Endodermal cell (in vitro differentiated cells): ENCODE measurements around the gene TNFRSF1B. TPM values are rescaled to one million over a fixed set of nuclear protein-coding genes. Genes with fewer than 3 reads are reported as not detected.

Experiments used
- DNase-seq: peaks from one replicate; pipeline ENCODE4 v3.0.0-alpha.2; 2017
- H3K27ac ChIP-seq: 2 replicates; pipeline ENCODE4 v1.5.1; 2013; ENCODE audit warnings: mild to moderate bottlenecking, low read depth, low read length, moderate library complexity
- H3K27me3 ChIP-seq: 2 replicates; pipeline ENCODE4 v1.6.1; 2013; ENCODE audit warnings: mild to moderate bottlenecking, low read length, moderate library complexity; ENCODE audit not compliant: insufficient read depth, control insufficient read depth, poor library complexity, severe bottlenecking
- H3K36me3 ChIP-seq: 2 replicates; pipeline ENCODE4 v1.7.0; 2013; ENCODE audit warnings: mild to moderate bottlenecking, low read length, moderate library complexity; ENCODE audit not compliant: control insufficient read depth, insufficient read depth
- H3K4me1 ChIP-seq: one replicate; pipeline ENCODE4 v1.7.0; 2013; ENCODE audit warnings: low read length; ENCODE audit not compliant: control insufficient read depth, insufficient read depth
- H3K4me3 ChIP-seq: 2 replicates; pipeline ENCODE4 v1.5.1; 2013; ENCODE audit warnings: mild to moderate bottlenecking, low read length, moderate library complexity
- H3K9ac ChIP-seq: 2 replicates; pipeline ENCODE4 v1.6.1; 2013; ENCODE audit warnings: mild to moderate bottlenecking, low read length, moderate library complexity; ENCODE audit not compliant: poor library complexity, severe bottlenecking; ENCODE audit errors: extremely low read depth
- H3K9me3 ChIP-seq: 2 replicates; pipeline ENCODE4 v1.6.1; 2013; ENCODE audit warnings: mild to moderate bottlenecking, low read length, moderate library complexity; ENCODE audit not compliant: control insufficient read depth
- H3K27ac Mint-ChIP-seq: 2 replicates; pipeline ENCODE4 v1.8.0; 2020; ENCODE audit warnings: mixed read lengths
- H3K27me3 Mint-ChIP-seq: 2 replicates; pipeline ENCODE4 v1.8.0; 2021; ENCODE audit warnings: mild to moderate bottlenecking, mixed read lengths; ENCODE audit not compliant: insufficient read depth
- H3K36me3 Mint-ChIP-seq: 2 replicates; pipeline ENCODE4 v1.8.0; 2020; ENCODE audit warnings: low read depth, mixed read lengths
- H3K4me1 Mint-ChIP-seq: 2 replicates; pipeline ENCODE4 v1.8.0; 2020; ENCODE audit warnings: mixed read lengths
- H3K4me3 Mint-ChIP-seq: 2 replicates; pipeline ENCODE4 v1.8.0; 2020; ENCODE audit warnings: mild to moderate bottlenecking, moderate library complexity, mixed read lengths
- H3K9me3 Mint-ChIP-seq: 2 replicates; pipeline ENCODE4 v1.8.0; 2020; ENCODE audit warnings: mild to moderate bottlenecking, mixed read lengths
- CTCF ChIP-seq: fragments of 200-600 bp; sonication (generic); conservative IDR thresholded peaks from 2 replicates; pipeline ENCODE4 v1.5.0; 2021; ENCODE audit warnings: antibody characterized with exemption, mild to moderate bottlenecking
- WGBS, 2 experiments: methylation state at CpG; one replicate each; pipeline versions ENCODE4 v1.1.5 to v1.1.7; 2013; ENCODE audit warnings: missing lambda C conversion rate in 2 of 2, mixed read lengths in 1 of 2; ENCODE audit not compliant: insufficient coverage in 1 of 2, insufficient read length in 1 of 2; 5-methylcytosine and 5-hydroxymethylcytosine counted together
- total RNA-seq, 2 donors: library from RNA; stranded (reverse); fragmentation: NEBNext Ultra II Directional in 1 of 2; extraction: Animal tissue kit (Norgen Biotek cat#: 25700) in 1 of 2; gene quantifications; 2 replicates in 1 of 2; 3 replicates in 1 of 2; pipeline ENCODE4 v1.2.1, GENCODE V29; 2021

The TNFRSF1B gene
- total RNA-seq, 2 donors from 2014 or later = 0.24 to 0.40 TPM

GRCh38 chr1:12185918-12186678, 19.3 kb downstream of the TNFRSF1B start:
- Mint-ChIP-seq H3K27me3 (peaks cover 4% of the 10 kb centered on the region), H3K27ac (no peak overlapping the region), H3K4me3 (no peak overlapping the region), H3K36me3 (no peaks in the 10 kb centered on the region), H3K9me3 (no peaks in the 10 kb centered on the region), H3K4me1 (peaks cover 7% of the 10 kb centered on the region)
- Histone ChIP-seq H3K27ac (no peak overlapping the region), H3K4me1 (no peaks in the 10 kb centered on the region), H3K36me3 (no peaks in the 10 kb centered on the region), H3K4me3 (no peak overlapping the region), H3K27me3 (no peaks in the 10 kb centered on the region), H3K9me3 (no peaks in the 10 kb centered on the region), H3K9ac (no peak overlapping the region)
- no peak for TF ChIP-seq CTCF
- no peak for DNase-seq
- 94 to 95% methylated on average over 6 to 13 of the region's 13 CpGs for WGBS, 2 experiments

- peaks cover 4% of the 10 kb centered on the region for H3K27me3 Mint-ChIP-seq
- H3K27ac Mint-ChIP-seq = no peak overlapping the region
- H3K36me3 Mint-ChIP-seq = no peaks in the 10 kb centered on the region
- no peaks in the 10 kb centered on the region for H3K9me3 Mint-ChIP-seq
- H3K4me3 ChIP-seq = no peak overlapping the region
- H3K4me1 Mint-ChIP-seq = peaks cover 7% of the 10 kb centered on the region
- no peak overlapping the region for H3K4me3 Mint-ChIP-seq
- H3K36me3 ChIP-seq = no peaks in the 10 kb centered on the region
- H3K9ac ChIP-seq = no peak overlapping the region
- H3K4me1 ChIP-seq = no peaks in the 10 kb centered on the region
- H3K27ac ChIP-seq = no peak overlapping the region
- no peaks in the 10 kb centered on the region for H3K9me3 ChIP-seq
- WGBS, 2 experiments = 93 to 97% methylated on average over 3 to 4 of the region's 4 CpGs
- H3K27me3 ChIP-seq = no peaks in the 10 kb centered on the region
- no peak for TF ChIP-seq CTCF
- no peak for DNase-seq
These were observed 19.8 kb downstream of the TNFRSF1B start for GRCh38 chr1:12186679-12186985.

- no peak overlapping the region for H3K27ac Mint-ChIP-seq
- Histone ChIP-seq H3K4me3 (no peak overlapping the region), H3K9me3 (no peaks in the 10 kb centered on the region), H3K36me3 (no peaks in the 10 kb centered on the region), H3K27ac (no peak overlapping the region), H3K9ac (no peak overlapping the region), H3K27me3 (no peaks in the 10 kb centered on the region), H3K4me1 (no peaks in the 10 kb centered on the region)
- no peak for DNase-seq
- WGBS, 2 experiments = 42 to 51% methylated on average over 3 of the region's 3 CpGs
- H3K36me3 Mint-ChIP-seq = no peaks in the 10 kb centered on the region
- no peak overlapping the region for H3K4me3 Mint-ChIP-seq
- H3K27me3 Mint-ChIP-seq = no peaks in the 10 kb centered on the region
- no peak for TF ChIP-seq CTCF
- no peaks in the 10 kb centered on the region for H3K9me3 Mint-ChIP-seq
- peaks cover 7% of the 10 kb centered on the region for H3K4me1 Mint-ChIP-seq
These were observed 21.3 kb downstream of the TNFRSF1B start for GRCh38 chr1:12188115-12188514.
